ENCODE measurements around the gene NTN5.
"Not testable (repeated sequence)": the region's sequence is repeated elsewhere in the genome, so short reads cannot be mapped to it uniquely, and the experiment has no call there.

DNA sequence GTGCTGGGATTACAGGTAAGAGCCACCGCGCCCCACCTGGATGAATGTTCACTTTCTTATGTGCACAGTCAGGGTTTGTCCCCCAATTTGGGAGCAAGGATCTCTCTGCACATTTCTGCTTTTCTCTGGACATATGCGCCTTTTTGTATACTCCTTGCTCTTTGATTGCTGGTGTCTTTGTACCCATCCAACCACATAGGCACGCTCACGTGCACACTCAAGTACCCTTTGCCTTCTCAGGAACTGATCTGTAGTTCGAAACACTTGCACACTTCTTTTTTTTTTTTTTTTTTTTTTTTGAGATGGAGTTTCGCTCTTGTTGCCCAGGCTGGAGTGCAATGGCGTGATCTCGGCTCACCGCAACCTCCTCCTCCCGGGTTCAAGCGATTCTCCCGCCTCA is 45.3 kb upstream of the NTN5 start:
- TF ChIP-seq, protein P1, sequence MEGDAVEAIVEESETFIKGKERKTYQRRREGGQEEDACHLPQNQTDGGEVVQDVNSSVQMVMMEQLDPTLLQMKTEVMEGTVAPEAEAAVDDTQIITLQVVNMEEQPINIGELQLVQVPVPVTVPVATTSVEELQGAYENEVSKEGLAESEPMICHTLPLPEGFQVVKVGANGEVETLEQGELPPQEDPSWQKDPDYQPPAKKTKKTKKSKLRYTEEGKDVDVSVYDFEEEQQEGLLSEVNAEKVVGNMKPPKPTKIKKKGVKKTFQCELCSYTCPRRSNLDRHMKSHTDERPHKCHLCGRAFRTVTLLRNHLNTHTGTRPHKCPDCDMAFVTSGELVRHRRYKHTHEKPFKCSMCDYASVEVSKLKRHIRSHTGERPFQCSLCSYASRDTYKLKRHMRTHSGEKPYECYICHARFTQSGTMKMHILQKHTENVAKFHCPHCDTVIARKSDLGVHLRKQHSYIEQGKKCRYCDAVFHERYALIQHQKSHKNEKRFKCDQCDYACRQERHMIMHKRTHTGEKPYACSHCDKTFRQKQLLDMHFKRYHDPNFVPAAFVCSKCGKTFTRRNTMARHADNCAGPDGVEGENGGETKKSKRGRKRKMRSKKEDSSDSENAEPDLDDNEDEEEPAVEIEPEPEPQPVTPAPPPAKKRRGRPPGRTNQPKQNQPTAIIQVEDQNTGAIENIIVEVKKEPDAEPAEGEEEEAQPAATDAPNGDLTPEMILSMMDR (IDR thresholded peaks at IDR 0.05; ENCODE audit: low read depth, low read length, poor library complexity, severe bottlenecking), result not testable (repeated sequence)
- TF ChIP-seq EZH2phosphoT487 (IDR thresholded peaks at IDR 0.05; ENCODE audit: borderline replicate concordance, low read length), result not testable (repeated sequence)
